HG02885 (cell line): ENCODE measurements around the gene IQSEC3.
"Not testable (repeated sequence)": the region's sequence is repeated elsewhere in the genome, so short reads cannot be mapped to it uniquely, and the experiment has no call there.

Source experiments
- ATAC-seq: cut with Tn5 transposase; IDR thresholded peaks from one replicate; pipeline ENCODE4 v1.9.1; 2021; ENCODE audit warnings: mild to moderate bottlenecking; ENCODE audit not compliant: unreplicated experiment, poor library complexity

Gene IQSEC3

GRCh38 chr12:210277-211141, 143.9 kb downstream of the IQSEC3 start:
- ATAC-seq, result no peak

- ATAC-seq, result no peak
Observed at GRCh38 chr12:211142-211465, 144.5 kb downstream of the IQSEC3 start.

- no peak for ATAC-seq
Observed at GRCh38 chr12:211639-212414, 145.3 kb downstream of the IQSEC3 start.

GRCh38 chr12:212415-212714, 145.8 kb downstream of the IQSEC3 start:
- ATAC-seq, result no peak

GRCh38 chr12:212715-213526, 146.4 kb downstream of the IQSEC3 start:
- no peak for ATAC-seq

- ATAC-seq, result no peak
Observed at GRCh38 chr12:213527-213932, 147.0 kb downstream of the IQSEC3 start.

GRCh38 chr12:214003-214741, 147.6 kb downstream of the IQSEC3 start, which contains the start of gene SLC6A12:
SLC6A12 (minus strand) TSS chr12:214157; CDS start chr12:209986, 4,171 bp downstream.
- ATAC-seq, result no peak

- no peak for ATAC-seq
Observed at GRCh38 chr12:215116-215515, 148.5 kb downstream of the IQSEC3 start.

GRCh38 chr12:217029-217428, 150.5 kb downstream of the IQSEC3 start:
- not testable (repeated sequence) for ATAC-seq

- no peak for ATAC-seq
Observed at GRCh38 chr12:218221-218620, 151.7 kb downstream of the IQSEC3 start.

- no peak for ATAC-seq
Observed at GRCh38 chr12:218728-219590, 152.4 kb downstream of the IQSEC3 start.

GRCh38 chr12:219891-220352, 153.4 kb downstream of the IQSEC3 start:
- ATAC-seq, result peak; percentile 82

GRCh38 chr12:220491-220890, 153.9 kb downstream of the IQSEC3 start:
- ATAC-seq, result no peak

GRCh38 chr12:220946-221550, 154.5 kb downstream of the IQSEC3 start:
- ATAC-seq, result no peak

GRCh38 chr12:221736-222135, 155.2 kb downstream of the IQSEC3 start:
- no peak for ATAC-seq

GRCh38 chr12:223841-224240, 157.3 kb downstream of the IQSEC3 start:
- ATAC-seq, result no peak

- no peak for ATAC-seq
Observed at GRCh38 chr12:224330-224729, 157.8 kb downstream of the IQSEC3 start.

GRCh38 chr12:225012-225411, 158.4 kb downstream of the IQSEC3 start:
- ATAC-seq, result no peak

- no peak for ATAC-seq
Observed at GRCh38 chr12:226401-226800, 159.8 kb downstream of the IQSEC3 start.
